ENCODE data around the gene TRIM38.

The TRIM38 gene

GRCh38 chr6:25966711-25967110 lies 4.1 kb downstream of the TRIM38 start:
- no peaks in the 10 kb centered on the region for H3K36me3 ChIP-seq (ENCODE audit: insufficient read depth)
- no peak overlapping the region for H3K4me3 ChIP-seq (IDR thresholded peaks at IDR 0.05; ENCODE audit: insufficient read depth, low read depth, low read length)
- H3K4me2 ChIP-seq = no peak overlapping the region
- H3K27ac ChIP-seq = no peak overlapping the region
- H3K4me1 ChIP-seq (ENCODE audit: low read depth, poor library complexity, severe bottlenecking) = peaks cover 46% of the 10 kb centered on the region
- no peak for TF ChIP-seq CTCF (conservative IDR thresholded peaks at IDR 0.05; ENCODE audit: low read depth, low read length)
- no peaks in the 10 kb centered on the region for H4K20me1 ChIP-seq (ENCODE audit: insufficient read depth)
- H3K9ac ChIP-seq = no peak overlapping the region
- H2AFZ ChIP-seq (ENCODE audit: low read depth) = no peak overlapping the region
- no peaks in the 10 kb centered on the region for H3K27me3 ChIP-seq (ENCODE audit: insufficient read depth, low read depth)
- H3K79me2 ChIP-seq (ENCODE audit: insufficient read depth, low read depth) = peaks cover 10% of the 10 kb centered on the region; the same call in 1 of the 2 replicates

- Histone ChIP-seq H3K4me1 (ENCODE audit: low read depth, poor library complexity, severe bottlenecking) (peaks cover 40% of the 10 kb centered on the region), H3K27me3 (ENCODE audit: insufficient read depth, low read depth) (no peaks in the 10 kb centered on the region), H2AFZ (ENCODE audit: low read depth) (no peak overlapping the region), H3K4me3 (IDR thresholded peaks at IDR 0.05; ENCODE audit: insufficient read depth, low read depth, low read length) (no peak overlapping the region), H3K4me2 (no peak overlapping the region), H4K20me1 (ENCODE audit: insufficient read depth) (no peaks in the 10 kb centered on the region), H3K9ac (no peak overlapping the region), H3K79me2 (ENCODE audit: insufficient read depth, low read depth) (peaks cover 7% of the 10 kb centered on the region; the same call in 1 of the 2 replicates), H3K27ac (no peak overlapping the region), H3K36me3 (ENCODE audit: insufficient read depth) (no peaks in the 10 kb centered on the region)
- TF ChIP-seq CTCF (conservative IDR thresholded peaks at IDR 0.05; ENCODE audit: low read depth, low read length) = no peak
Measured at GRCh38 chr6:25968769-25969168, 6.2 kb downstream of the TRIM38 start.

GRCh38 chr6:25971187-25971821 lies 8.7 kb downstream of the TRIM38 start:
- Histone ChIP-seq H3K27me3 (ENCODE audit: insufficient read depth, low read depth) (no peaks in the 10 kb centered on the region), H3K27ac (peak overlapping the region; percentile 24; the same call in 1 of the 2 replicates), H3K9ac (no peak overlapping the region), H3K79me2 (ENCODE audit: insufficient read depth, low read depth) (no peaks in the 10 kb centered on the region), H2AFZ (ENCODE audit: low read depth) (no peak overlapping the region), H3K36me3 (ENCODE audit: insufficient read depth) (no peaks in the 10 kb centered on the region), H3K4me2 (peak overlapping the region; percentile 38), H3K4me3 (IDR thresholded peaks at IDR 0.05; ENCODE audit: insufficient read depth, low read depth, low read length) (no peak overlapping the region), H4K20me1 (ENCODE audit: insufficient read depth) (no peaks in the 10 kb centered on the region), H3K4me1 (ENCODE audit: low read depth, poor library complexity, severe bottlenecking) (peaks cover 28% of the 10 kb centered on the region)
- no peak for TF ChIP-seq CTCF (conservative IDR thresholded peaks at IDR 0.05; ENCODE audit: low read depth, low read length)

GRCh38 chr6:25972128-25972527 lies 9.5 kb downstream of the TRIM38 start:
- no peak for TF ChIP-seq CTCF (conservative IDR thresholded peaks at IDR 0.05; ENCODE audit: low read depth, low read length)
- no peak overlapping the region for H3K4me3 ChIP-seq (IDR thresholded peaks at IDR 0.05; ENCODE audit: insufficient read depth, low read depth, low read length)
- H3K79me2 ChIP-seq (ENCODE audit: insufficient read depth, low read depth) = no peaks in the 10 kb centered on the region
- no peak overlapping the region for H3K27ac ChIP-seq
- H3K4me2 ChIP-seq = no peak overlapping the region
- H3K9ac ChIP-seq = no peak overlapping the region
- no peak overlapping the region for H2AFZ ChIP-seq (ENCODE audit: low read depth)
- H3K4me1 ChIP-seq (ENCODE audit: low read depth, poor library complexity, severe bottlenecking) = peaks cover 28% of the 10 kb centered on the region
- H3K27me3 ChIP-seq (ENCODE audit: insufficient read depth, low read depth) = no peaks in the 10 kb centered on the region
- H4K20me1 ChIP-seq (ENCODE audit: insufficient read depth) = no peaks in the 10 kb centered on the region
- no peaks in the 10 kb centered on the region for H3K36me3 ChIP-seq (ENCODE audit: insufficient read depth)
